ENCODE data around the gene RAPGEF4.

The RAPGEF4 gene

DNA sequence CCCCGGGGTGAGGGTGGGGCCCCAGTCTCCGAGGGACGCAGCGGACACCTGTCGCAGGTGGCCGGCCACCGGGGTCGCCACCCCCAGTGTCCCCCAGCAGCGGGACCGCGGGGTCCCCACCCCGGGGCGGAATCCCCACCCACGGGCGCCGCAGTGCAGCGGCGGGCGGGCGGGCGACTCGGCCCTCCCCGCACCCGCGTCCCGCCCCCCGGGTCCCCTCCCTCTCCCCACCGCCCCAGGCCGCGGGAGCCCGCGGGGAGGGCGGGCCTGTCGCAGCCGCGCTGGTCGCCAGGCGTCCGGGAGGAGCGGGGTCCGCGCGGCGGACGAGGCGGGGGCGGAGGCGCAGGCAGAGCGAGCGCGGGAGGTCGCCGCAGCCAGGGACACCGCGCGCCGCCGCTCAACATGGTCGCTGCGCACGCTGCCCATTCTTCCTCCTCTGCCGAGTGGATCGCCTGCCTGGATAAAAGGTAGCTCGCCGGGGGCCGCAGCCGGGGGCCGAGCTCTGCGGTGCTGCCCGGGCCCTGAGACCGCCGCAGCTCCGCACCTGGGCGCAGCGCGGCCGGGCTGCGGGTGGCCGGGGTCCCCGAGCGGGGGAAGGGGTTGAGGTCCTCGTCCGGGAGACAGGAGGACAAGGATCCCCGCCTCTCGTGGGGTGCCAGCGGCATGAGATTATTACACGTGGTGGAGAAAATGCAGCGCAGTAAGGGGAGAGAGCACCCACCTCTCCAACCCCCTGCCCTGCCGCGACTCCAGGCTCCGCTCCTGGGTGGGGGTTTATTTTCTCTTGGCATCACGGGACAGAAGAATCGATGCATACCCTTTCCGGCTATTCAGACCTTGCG is at the start of gene RAPGEF4:
Gene RAPGEF4 (plus strand): TSS at position 264 of the 842 bp plus-strand sequence. CDS start 139 bp downstream, at position 403.
- DNase-seq: no peak

DNA sequence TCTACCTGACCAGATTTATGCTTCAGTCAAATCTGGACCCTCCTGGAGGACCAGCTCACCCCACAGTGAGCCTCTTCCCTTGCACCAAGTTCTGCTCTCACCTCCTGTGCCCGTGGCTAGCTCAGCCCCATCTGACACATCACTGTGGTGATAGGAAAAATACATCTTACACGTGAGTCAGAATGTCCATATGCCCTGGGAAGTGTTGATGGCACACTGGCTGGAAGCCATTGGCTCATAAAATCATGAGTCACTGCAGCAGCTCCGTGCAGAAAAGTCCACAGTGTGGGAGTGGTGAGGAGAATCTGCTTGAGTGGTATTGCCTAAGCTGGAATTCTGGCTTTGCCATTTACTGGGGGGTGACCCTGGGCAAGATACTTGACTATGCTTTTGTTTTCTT is 42.6 kb upstream of the RAPGEF4 start:
- DNase-seq: peak; percentile 85

DNA sequence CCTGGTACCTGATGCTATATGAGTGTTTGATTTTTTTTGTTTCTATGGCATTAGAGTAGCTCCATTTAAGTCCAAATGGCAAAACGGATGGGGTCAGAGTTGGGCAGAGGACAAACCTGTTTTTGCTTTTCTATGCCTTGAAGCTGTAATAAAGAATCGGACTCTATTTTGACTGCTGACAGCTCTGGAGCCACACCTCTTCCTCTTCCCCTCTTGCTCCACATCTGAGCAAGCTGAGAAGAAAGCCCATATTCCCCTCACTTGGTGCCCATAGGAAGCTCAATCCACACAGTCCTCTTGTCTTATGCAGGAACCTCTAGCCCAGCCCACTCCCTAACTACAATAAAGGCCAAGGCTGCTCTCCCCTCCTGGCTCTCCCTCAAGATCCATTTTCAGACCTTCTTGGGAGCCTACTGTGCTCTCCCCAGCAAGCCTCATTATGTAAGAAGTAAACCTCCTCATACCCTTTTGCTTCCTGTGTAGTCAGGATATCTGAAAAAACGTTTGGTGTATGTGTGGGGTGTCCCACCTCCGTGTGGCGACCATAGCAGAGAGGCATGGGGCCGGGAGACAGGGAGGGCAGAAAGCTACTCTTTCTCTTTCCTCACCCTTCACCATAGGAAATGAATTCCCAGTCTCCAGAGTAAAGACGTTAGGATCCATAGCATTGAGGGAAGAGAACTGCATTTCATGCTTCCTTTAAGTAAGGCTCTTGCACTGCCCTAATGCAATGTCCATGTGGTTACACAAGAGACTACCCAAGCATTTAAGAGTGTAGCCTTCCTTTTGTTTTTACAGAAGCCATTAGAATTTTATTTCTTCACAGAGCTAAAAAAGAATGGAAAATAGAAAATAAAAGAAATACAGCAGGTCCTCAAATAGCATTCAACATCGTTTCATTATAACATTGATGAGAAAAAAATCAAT is 41.9 kb upstream of the RAPGEF4 start:
- DNase-seq: no peak

DNA sequence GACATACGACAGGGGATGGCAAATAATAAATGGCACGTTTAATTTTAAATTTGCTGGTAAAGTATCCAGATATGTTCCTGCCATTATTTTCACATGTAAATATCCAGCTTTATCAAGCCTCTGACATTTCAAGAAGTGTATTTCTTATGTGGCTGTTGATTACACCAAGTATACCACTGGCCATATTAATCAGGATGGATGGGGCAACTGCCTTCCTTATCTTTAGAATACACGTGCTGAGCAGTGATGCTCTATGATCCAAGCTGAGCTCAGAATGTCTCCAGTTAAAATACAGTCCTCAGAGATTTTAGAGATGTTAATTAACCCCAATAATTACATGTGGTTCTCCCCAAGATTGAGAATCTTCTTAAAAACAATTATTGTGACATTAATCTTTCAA is 38.3 kb upstream of the RAPGEF4 start:
- DNase-seq: no peak

GRCh38 chr2:172698041-172698863 is 37.4 kb upstream of the RAPGEF4 start:
- DNase-seq: no peak

DNA sequence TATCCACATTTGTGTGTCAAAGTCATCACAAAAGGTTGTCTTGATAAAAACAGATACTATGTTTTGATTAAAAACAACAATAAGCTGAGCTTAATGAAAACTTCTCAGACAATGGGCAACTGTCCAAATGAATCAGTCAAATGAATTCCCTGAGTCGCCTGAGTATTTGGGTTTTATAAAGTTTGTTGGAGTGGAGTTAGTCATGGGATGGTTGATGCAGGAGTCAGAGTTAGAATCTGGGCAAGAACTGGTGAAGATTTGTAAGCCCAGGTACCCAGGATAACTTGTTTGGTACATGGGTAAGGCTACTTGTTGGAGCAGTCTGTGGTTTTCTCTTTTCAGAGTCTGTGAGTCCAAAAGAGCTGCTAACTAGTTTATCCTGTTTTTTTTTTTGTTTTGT is 34.4 kb upstream of the RAPGEF4 start:
- DNase-seq: no peak

GRCh38 chr2:172702451-172702850 is 33.2 kb upstream of the RAPGEF4 start:
- DNase-seq: no peak

DNA sequence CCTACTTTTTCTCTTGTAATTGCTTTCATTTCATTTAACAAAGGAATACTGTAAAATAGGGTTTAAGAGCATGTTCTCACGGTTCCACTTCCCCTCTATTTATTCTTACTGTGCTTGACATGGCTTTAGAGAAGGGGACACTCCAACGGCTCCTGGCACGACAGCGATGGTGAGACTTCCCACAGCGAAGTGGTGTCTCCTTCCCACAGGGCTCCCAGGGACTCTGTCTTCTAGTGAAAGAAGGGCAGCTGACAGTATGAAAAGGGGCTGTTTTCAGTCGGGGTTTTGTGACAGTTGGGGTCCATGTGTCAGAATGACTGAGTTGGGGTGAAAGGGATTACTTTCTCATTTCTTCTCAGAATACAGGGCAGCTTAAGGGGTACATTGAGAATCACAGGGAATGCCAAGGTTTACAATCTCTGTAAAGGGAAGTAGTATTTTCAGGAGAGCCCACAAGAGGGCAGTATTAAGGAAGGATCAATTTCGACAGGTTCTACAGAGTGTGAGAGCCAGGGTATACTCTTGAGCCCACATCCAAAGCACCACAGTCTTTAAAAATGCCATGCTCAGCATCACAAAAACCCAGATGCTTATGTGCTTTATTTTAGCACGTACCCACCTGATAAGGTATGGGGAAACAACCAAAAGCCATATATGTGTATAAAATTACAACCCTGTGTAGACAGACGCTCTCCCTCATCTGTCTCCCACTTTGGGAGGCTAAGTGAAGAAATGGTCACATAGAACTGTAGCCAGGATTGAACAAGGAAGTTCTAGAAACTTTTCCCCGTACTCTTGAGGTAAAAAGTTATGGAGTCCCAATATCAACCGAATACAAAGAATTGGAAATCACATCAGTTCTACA is 31.3 kb upstream of the RAPGEF4 start:
- no peak for DNase-seq

- no peak for DNase-seq
Observed at GRCh38 chr2:172705352-172705751, 30.3 kb upstream of the RAPGEF4 start.

DNA sequence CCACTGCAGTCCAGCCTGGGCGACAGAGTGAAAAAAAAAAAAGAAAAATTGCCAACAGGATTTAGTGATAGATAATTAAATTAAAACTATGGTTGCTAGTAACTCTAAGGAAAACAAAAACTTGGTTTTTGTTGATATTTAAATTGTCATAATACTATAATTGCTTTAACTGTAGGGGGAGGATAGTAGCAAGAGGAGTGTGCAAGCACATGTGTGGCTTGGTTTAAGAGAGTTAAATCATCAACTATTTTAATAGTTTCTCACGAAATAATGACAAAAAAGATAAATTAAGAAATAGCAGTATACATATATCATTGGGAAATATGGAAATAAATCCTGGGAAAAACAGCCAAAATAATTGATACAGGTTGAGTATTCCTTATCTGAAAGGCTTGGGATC is 27.4 kb upstream of the RAPGEF4 start:
- no peak for DNase-seq

GRCh38 chr2:172709566-172710291 is 25.9 kb upstream of the RAPGEF4 start:
- DNase-seq: no peak

GRCh38 chr2:172710584-172711047 is 25.0 kb upstream of the RAPGEF4 start:
- peak; percentile 16 for DNase-seq

DNA sequence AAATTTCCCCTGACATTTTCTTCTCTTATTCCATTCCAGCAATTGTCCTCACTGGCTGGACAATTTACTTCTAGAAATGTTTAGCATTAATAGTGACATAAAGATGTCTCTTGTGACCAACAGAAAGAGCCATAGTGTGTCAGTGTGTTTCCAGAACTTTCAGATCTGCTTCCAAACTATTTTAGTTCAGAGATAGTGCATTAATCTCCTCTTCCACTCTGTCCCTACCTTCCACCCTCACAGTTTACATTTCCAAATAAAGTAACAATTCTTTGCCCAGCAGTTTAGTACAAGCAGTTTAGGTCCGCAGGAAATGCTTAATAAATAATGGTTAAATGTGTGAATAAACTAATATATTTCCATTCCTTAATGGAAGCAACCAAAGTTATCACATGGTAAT is 24.5 kb upstream of the RAPGEF4 start:
- DNase-seq: no peak

DNA sequence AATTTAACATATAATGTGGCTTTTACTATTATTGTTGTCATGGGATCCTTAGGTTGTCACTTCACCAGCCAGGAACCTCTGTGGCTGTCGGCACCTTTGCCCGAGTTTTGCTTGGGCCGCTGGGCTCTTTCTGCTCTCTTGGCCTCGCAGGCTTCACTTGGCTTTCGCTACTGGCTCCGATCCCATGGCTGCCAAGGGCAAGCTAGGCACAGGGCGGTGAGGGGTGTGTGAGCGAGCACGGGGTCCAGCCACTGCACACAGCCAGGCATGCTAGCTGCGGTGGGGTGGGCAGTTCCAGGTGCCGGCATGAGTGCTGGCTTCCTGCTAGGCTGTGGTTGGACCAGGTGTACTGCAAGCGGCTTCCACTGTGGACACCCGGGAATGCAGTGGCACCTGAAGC is 23.4 kb upstream of the RAPGEF4 start:
- DNase-seq: no peak

DNA sequence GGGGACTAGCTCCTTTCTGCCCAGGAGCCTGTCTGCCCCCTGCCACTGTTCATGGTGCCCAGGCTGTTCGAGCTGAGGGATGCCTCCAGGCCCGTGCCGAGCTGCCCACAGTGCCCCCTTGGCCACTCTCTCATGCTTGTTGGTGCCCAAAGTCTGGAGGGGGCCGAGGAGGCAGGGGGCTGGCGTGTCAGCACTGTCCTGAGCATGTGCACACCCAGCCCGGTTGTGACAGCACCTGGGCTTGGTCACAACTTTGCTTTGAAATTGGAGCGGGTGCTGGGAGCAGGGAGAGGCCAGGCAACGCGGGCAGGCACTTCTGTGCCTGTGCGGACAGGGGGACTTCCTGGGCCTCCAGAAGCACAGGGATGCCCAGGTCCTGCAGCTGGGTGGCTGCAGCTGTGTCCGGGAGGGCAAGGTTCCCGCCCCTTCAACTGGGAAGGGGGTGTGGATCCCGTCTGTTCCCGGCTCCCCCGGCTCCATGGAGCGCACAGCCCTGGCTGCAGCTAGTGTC is 22.2 kb upstream of the RAPGEF4 start:
- DNase-seq: no peak

DNA sequence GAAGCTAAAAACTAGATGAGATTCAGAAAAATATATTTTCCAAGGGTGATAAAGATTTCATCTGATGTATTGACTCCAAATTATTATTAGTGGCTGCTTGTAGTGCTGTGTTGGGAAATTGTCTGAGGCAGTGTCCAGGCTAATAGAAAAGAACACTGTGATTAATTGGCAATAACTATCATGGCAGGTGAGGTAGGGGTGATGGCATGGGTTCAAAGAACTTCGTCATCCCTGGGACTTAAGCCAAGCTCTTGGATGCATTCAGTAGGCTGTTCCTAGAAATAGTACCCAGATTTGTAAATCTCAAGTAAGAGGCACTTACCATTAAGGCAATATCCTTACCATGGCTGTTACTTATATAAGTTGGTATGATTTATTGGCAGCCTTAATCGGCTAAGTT is 13.2 kb upstream of the RAPGEF4 start:
- DNase-seq: no peak

GRCh38 chr2:172723286-172723685 is 12.4 kb upstream of the RAPGEF4 start:
- no peak for DNase-seq

DNA sequence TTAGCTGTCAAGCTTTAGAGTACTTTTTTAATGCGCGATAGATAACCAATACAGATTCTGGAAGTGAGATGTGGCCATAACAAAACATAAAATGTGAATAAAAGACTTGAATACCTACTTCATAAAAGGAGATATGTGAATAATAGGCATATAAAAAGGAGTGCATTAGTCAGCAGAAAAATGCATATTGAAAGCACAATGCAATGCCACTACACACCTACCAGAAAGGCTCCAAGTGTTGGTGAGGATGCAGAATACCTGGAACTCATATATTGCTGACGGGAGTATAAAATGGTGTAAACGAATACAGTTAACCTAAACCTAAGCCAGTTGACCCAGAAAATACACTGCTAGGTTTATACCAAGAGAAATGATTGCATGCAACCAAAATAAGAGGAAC is 10.9 kb upstream of the RAPGEF4 start:
- no peak for DNase-seq

GRCh38 chr2:172725284-172725683 is 10.4 kb upstream of the RAPGEF4 start:
- DNase-seq: no peak

DNA sequence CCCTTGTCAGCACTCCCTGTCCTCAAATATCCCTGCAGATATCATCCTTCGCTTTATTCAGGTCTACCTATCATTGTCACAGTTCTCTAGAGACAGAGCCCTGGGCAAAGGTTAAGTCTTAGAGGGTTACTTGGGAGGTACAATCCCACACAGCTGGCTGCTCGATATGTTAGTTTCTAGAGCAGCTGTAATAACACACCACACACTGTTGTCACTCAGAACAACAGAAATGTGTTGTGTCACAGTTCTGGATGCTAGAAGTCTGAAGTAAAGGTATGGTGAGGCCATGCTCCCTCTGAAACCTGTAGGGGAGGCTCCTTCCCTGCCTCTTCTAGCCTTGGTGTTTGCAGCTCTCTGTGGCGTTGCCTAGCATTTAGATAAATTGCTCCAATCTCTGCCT is 9.9 kb upstream of the RAPGEF4 start:
- no peak for DNase-seq

GRCh38 chr2:172726172-172726735 is 9.4 kb upstream of the RAPGEF4 start:
- DNase-seq: no peak
